GM18520 (cell line): ENCODE results near the gene PAGE4.

Source experiments
- ATAC-seq: cut with Tn5 transposase; IDR thresholded peaks from one replicate; pipeline ENCODE4 v1.9.1; 2021; ENCODE audit not compliant: unreplicated experiment

Gene PAGE4

DNA sequence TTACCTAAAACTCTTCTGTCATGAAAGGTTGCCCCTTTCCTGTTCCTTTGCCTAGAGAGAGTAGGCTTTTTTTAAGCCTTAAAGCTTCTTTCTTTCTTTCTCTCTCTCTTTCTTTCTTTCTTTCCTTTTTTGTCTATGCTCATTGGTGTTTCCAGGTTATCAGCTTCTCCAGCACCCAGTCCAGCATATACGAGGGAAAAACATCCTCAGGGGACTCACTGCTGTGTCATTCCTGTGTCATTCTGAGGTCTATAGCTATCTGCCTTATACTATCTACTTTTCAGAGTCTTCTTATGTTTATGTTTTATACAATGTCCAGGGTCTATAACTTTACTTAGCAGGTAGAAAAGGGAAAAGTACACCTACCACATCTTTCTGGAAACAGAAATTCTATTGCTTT lies 39.6 kb downstream of the PAGE4 start:
- no peak for ATAC-seq

DNA sequence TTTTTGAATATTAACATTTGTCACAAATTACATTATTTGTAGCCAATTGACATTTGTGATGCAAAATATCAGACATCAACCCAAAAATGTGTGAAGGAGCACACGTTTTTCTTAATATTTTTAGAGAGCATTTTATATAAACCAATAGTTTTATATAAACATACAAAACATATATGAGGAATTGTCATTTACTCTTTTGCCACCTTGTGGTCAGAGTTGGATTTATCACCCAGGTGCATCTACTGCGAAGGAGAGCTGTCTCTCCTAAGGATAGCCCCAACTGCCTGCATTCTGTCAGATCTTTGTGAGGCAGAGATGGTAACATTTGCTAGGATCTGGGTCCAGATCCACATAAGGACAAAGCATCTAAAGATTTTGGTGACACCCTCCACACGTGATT lies 47.6 kb downstream of the PAGE4 start:
- no peak for ATAC-seq

DNA sequence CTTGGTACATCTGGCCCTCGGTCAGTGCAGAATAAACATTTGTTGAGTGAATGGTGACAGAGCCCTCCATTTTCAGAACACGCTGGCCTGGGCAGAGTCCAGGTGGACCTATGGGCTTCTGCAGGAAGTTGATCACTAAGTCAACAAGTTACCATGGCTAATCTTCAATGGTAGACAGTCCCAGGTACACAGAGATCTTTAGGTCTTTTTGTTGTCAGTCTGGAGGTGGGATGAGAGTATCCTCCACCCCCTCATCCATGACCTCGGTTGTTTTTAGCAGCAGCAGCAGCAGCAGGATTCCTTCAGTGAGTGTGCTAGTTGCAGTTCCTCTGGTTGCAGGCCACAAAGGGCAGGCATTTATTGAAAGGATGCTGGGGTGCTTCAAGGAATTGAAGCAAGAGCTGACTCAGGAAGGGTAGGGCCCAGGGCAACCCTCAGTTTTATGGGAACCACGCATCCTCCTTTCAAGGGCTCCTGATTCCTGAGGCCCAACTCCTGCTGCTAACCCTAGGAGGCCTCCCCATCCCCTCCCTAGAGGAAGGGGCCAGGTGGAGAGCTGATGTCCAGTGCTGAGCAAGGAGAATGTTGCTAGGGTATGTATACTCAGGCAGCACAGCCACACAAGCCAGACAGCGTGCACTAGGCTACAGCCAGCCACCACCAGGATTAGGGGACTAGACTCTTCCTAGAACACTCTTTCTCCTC lies 48.4 kb downstream of the PAGE4 start:
- no peak for ATAC-seq

DNA sequence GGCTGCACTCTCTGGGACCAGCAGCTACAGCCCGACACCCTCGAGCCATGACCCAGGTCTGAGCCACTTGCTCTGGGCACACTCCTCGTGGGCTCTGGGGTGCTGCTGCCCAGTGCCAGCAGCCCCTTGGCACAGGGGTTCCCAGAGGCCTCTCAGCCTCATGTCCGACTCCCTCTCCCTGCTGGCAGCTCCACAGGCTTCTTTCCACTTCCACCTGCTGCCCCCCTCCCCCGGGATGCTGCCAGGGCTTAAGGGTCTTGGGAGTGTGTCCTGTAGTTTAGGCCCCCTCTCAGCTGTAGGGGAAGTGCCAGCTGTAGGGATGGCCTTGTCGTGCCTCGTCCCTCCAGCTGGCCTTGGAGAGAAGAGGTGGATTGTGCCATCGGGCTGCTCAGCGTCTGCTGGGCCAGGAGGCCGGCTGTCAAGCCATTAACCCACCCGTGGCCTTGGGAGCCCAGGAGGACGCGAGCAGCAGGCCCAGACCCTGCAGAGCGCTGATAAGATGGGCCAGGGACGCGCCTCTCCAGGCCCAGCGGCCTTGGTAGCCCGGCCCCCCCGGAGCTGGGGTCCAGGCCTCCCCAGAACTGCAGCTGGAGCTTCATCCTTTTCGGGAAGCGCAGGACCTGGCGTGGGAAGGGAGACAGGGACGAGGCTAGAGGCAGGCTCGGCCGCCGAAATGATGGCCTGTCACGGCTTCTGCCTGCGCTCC lies 49.2 kb downstream of the PAGE4 start:
- no peak for ATAC-seq

DNA sequence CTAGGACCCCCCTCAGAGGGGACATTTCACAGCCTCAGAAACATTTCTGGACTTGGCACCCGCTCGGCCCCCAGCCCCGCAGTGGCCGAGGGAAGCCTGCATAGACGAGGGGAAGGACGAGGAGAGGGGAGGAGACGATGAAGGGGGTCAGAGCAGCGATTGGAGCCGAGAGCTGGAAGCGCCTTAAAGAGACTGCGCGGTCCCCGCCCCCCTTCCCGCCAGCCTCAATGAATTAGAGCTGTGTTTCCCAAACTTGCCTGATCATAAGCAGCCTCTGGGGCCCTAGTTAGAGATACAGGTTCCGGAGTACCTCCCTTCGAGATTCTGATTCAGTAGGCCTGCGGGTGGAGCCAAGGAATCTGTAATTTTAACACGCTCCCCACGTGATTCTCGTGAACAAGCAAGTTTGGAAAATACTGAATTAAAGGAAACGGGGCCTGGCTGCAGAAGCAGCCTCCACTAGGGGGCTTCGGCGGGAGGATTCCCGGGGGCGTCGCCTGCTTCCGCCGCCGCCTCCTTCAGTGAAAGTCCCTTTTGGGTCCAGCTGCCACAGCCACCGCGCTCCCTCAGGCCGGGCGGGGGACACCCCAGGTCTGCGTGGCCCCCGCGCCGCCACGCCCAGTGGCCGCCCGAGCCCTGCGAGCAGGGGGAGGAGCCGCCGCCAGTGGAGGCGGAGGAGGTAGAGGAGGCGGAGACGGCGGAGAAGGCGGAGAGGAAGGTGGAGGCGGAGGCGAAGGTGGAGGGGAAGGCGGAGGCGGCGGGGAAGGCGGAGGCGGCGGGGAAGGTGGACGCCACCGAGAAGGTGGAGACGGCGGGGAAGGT lies 49.9 kb downstream of the PAGE4 start, which contains the start of gene USP27X:
Gene USP27X (plus strand): TSS at position 651 of the 822 bp plus-strand sequence. CDS start 824 bp downstream, outside the sequence.
- peak; percentile 86 for ATAC-seq

DNA sequence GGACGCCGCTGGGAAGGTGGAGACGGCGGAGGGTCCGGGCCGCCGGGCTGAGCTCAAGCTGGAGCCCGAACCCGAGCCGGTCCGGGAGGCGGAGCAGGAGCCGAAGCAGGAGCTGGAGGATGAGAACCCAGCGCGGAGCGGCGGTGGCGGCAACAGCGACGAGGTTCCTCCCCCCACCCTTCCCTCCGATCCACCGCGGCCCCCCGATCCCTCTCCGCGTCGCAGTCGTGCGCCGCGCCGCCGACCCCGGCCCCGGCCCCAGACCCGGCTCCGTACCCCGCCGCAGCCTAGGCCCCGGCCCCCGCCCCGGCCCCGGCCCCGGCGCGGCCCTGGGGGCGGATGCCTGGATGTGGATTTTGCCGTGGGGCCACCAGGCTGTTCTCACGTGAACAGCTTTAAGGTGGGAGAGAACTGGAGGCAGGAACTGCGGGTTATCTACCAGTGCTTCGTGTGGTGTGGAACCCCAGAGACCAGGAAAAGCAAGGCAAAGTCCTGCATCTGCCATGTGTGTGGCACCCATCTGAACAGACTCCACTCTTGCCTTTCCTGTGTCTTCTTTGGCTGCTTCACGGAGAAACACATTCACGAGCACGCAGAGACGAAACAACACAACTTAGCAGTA lies 50.7 kb downstream of the PAGE4 start:
- no peak for ATAC-seq

DNA sequence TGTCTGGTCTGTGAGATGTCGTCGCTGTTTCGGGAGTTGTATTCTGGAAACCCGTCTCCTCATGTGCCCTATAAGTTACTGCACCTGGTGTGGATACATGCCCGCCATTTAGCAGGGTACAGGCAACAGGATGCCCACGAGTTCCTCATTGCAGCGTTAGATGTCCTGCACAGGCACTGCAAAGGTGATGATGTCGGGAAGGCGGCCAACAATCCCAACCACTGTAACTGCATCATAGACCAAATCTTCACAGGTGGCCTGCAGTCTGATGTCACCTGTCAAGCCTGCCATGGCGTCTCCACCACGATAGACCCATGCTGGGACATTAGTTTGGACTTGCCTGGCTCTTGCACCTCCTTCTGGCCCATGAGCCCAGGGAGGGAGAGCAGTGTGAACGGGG lies 51.6 kb downstream of the PAGE4 start:
- no peak for ATAC-seq
